Measurements from ENCODE around the gene ZNF428.
"Not testable (repeated sequence)": the region's sequence is repeated elsewhere in the genome, so short reads cannot be mapped to it uniquely, and the experiment has no call there.

The ZNF428 gene

DNA sequence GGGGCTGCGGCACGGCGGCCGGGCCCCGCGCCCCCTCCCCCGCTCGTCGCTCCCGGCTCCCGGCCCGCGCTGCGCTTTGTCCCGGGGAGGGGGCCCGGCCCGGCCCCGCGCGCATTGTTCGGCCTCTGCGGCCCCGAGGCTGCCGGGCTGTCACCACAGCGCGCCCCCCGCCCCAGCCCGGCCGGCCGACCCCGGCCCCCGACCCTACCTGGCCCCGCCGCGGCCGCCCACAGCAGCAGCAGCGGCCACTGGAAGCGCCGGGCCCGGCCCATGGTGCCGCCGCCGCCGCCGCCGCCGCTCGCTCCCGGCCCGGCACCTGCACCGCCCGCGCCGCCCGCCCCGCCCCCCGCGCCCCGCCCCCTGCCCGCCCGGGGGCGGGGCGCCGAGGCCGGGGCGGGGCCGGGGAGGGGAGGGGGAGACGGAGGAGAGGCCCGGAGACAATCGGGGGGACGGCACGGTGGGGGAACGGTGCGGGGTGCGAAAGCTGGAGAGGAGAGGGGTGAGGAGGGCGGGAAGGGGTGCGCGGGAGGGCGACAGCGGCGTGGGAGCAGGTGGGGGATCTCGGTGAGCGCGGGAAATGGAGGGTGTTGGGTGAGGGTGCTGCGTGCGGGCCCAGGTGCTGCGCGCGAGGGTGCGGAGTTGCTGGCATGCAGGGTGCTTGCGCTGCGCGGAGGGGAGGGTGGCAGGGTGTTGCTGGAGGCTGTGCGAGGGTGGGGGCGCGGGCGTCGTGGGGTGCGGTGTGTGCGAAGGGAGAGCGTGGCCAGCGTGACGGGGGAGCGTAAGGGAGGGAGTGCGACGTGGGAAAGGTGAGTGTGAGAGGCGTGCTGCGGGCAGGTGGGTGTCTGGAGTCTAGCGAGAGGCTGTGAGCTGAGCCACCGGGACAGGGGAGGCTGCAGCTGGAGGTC lies 20.3 kb upstream of the ZNF428 start, which contains the start of gene CADM4:
Gene CADM4, minus strand, starts transcription at position 332 of the 905 bp plus-strand sequence. Its CDS starts 60 bp downstream, at position 272.
- DNase-seq = peak; percentile 45

DNA sequence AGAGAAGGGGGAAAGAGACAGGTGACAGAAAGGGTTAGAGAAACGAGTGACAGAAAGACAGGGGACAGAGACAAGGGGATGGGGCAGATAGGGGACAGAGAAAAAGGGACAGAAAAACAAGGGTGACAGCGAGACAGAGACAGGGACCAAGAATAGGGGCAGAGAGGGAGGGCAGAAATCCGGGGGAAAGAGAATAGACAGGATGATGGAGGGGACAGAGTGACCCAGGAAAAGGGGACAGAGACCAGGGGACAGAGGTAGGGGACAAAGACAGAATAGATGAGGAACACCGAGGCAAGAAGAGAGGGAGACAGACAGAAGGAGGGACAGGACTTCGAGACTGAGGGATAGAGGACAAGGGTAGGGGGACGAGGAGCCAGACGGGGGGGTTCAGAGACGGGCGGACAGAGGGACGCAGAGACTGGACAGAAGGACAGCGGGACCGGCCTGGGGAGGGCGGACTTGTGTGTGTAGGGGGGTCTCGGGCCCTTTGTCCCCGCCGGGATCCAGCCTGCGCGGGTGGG lies 19.6 kb upstream of the ZNF428 start:
- DNase-seq = no peak

DNA sequence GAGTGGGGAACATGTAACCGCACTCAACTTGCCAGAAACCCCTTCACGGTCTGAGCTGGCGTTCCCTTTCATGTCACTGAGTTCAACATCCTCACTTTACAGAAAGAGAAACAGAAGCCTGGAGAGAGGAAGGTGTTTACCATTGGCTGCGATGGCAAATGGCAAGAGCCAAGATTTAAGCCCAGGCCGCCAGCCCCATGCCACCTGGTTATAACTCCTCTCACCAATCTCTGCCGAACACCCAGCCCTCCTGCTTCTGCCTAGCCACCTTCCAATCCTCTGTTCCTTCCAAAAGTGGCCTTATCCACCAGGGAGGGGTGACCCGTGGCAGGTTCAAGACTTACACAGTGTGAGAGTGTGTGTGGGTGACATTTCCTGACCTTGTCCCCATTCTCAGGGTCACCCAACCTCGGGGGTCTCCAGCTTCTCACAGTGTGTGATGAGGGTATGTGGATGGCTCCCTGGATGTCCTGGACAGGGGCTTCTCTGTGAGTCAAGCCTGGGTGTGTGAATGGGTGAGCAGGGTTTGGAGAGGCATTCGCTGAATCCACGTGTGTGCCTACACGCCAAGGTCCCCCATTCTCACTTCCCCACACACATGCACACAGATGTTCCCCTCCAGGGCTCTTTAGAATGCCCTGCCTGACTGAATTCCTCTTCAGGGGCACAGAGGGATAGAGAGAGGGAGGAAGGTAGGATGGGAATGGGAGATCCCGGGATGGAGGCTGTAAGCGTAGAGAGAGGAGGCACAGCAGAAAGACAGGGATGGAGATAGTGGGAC lies 19.0 kb upstream of the ZNF428 start:
- DNase-seq = no peak

GRCh38 chr19:43636121-43636683 lies 16.8 kb upstream of the ZNF428 start:
- DNase-seq = no peak

GRCh38 chr19:43635561-43635940 lies 16.1 kb upstream of the ZNF428 start:
- not testable (repeated sequence) for DNase-seq

DNA sequence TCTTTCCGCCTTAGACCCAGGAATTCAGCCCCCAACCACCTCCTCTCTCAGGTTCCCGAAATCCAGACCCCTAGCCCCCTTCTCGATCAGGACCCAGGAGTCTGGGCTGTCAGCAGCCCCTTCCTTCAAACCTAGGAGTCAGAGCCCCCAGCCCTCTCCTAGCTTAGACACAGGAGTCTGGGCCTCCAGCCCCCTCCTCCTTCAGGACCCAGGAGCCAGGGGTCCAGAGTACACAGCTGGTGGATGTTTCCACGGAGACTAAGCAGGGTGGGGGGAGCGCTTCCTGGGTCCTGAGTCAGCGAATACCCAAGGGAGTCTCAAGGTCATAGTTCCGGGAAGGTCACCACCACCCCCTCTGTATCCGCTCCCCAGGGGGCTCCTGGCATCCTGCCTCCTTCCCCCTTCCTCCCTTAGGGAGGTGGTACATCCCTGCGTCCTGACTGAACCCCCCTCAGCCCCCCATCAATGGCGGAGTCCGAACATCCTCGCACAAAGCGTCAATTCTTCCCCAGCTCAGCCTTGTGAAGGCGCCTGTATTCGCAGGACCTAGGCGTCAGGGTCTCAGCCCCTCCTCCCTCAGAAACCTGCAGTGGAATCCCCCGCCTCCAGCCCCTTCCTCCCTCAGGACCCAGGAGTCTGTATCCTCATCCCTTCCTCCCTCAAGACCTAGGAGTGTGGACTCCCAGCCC lies 15.6 kb upstream of the ZNF428 start:
- no peak for DNase-seq

- DNase-seq = no peak
These were observed 15.1 kb upstream of the ZNF428 start for GRCh38 chr19:43634506-43634871.

- no peak for DNase-seq
These were observed 14.6 kb upstream of the ZNF428 start for GRCh38 chr19:43634068-43634467.

DNA sequence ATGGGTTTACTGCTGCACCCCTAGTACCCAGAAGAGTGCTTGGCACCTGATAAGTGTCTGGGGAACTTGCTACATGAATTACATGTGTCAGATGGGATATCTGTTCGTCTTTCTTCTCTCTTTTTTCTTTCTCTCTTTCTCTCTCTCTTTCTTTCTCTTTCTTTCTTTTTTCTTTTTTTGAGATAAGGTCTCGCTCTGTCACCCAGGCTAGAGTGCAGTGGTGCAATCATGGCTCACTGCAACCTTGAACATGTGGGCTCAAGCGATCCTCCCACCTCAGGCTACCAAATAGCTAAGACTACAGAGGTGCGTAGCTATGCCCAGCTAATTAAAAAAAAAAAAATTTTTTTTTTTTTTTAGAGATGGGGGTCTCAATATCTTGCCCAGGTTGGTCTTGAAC lies 14.1 kb upstream of the ZNF428 start:
- no peak for DNase-seq

DNA sequence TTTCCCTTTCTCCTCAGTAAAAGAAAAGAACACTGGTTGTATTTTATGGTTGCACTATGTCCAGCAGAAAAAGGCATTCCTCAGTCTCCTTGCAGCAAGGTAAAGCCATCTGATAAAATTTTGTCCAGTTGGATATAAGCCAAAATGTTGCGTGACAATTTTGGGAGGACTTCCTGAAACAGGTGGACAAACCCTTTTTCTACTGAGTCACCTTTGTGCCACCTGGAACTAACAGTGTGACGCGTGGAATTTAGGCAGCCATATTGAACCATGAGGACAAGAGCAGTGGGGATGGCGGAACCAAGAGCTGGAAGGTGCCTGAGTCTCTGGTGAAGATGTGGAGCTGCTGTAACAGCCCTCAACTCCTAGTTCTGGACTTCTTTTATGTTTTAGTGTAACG lies 12.1 kb upstream of the ZNF428 start:
- no peak for DNase-seq

DNA sequence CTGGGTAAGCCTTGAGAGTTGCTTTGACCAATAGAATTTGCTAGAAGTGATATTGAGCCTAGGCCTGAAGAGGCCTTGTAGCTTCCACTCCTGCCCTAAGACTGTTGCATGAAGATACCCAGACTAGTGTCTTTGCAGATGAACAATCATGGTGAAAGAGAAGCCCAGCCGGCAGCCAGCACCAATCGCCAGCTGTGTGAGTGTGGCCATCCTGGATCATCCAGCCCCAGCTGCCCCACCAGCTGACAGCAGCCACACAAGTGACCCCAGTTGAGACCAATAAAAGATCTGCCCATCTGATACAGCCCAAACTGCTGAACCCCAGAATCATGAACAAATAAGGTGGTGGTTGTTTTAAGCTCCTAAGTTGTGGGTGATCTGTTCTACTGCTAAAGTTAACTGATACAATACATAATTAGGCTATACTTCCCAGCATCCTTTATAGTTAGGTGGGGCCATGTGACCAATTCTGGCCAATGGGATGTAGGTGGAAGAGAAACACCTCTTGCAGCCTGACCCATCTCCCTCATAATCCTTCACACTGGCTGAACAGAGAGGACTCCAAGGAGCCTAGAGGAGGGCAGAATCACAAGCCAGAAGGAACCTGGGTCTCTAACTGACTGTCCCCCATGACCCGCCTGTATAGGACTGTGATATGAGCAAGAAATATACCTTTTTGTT lies 9.4 kb upstream of the ZNF428 start:
- no peak for DNase-seq

GRCh38 chr19:43626838-43627237 lies 7.4 kb upstream of the ZNF428 start:
- DNase-seq = no peak

GRCh38 chr19:43625918-43626579 lies 6.6 kb upstream of the ZNF428 start:
- no peak for DNase-seq

DNA sequence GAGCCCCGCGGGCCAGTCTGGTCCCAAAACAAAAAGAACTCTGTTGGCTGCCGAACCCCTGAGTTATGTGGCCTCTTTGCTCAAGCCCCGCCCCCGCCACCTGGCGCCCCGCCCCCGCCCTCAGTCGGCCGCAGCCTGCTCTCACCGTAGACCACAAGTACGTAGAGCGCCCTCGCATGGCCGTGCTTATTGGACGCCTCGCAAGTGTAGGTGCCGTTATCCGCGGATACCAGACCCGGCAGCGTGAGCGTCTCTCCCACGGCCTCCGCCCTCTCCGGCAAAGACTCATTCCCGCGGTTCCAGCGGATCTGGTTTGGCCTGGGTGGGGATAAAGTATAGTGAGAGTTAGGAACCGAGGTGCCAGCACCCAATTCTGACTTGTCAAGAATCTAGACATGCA lies 5.5 kb upstream of the ZNF428 start:
- peak; percentile 85 for DNase-seq

DNA sequence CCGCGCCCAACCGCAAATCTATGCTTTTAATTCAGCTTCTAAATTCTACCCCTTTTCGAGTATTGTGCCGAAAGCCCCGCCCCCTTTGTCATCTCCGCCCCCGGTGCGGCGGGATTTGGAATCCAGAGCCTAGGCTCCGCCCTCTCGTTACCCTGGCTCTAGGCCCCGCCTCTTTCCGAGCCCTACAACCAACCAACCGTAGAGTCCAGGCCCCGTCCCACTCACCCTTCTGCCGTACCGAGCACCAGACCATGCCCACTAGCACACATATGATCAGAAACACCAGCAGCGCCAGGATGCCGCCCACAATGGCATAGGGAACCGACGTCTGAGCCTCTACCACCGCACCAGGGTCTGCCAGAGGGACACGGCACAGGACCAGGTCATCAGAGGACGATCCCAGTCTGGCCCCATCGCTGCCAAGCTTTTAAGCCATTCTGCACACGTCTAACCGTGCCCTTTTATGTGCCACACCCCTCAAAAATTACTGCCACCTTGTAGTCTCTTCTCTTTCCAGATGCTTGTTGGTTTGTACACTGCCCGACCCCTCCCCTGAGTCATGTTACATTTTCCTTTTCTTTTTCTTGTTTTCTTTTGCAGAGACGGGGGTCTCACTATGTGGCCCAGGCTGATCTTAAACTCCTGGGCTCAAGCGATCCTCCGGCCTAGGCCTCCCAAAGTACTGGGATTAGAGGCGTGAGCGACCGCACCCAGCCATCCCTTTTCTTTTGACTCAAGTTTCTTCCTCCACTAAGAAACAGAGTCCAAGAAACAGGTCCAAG lies 4.7 kb upstream of the ZNF428 start:
- no peak for DNase-seq

- DNase-seq = no peak
These were observed 3.5 kb upstream of the ZNF428 start for GRCh38 chr19:43622956-43623355.

DNA sequence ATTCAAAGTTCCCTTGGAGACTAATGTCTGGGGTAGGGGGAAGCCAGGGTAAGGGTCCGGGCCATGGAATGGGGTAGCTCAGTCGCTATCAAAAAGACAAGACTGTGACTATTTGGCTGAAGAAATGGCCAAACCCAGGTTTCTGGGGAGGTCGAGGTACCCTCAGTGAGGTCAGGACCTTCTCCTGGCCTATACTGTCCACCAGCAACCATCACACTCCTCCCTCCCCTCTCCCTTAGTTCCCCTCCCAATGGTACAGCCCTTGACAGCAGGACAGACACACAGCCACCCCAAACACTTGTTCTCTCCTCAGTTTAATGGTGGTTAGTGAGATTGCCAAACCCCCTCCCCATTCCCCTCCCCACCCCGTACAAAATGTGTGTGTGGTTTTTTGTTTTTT lies 2.6 kb upstream of the ZNF428 start:
- no peak for DNase-seq

DNA sequence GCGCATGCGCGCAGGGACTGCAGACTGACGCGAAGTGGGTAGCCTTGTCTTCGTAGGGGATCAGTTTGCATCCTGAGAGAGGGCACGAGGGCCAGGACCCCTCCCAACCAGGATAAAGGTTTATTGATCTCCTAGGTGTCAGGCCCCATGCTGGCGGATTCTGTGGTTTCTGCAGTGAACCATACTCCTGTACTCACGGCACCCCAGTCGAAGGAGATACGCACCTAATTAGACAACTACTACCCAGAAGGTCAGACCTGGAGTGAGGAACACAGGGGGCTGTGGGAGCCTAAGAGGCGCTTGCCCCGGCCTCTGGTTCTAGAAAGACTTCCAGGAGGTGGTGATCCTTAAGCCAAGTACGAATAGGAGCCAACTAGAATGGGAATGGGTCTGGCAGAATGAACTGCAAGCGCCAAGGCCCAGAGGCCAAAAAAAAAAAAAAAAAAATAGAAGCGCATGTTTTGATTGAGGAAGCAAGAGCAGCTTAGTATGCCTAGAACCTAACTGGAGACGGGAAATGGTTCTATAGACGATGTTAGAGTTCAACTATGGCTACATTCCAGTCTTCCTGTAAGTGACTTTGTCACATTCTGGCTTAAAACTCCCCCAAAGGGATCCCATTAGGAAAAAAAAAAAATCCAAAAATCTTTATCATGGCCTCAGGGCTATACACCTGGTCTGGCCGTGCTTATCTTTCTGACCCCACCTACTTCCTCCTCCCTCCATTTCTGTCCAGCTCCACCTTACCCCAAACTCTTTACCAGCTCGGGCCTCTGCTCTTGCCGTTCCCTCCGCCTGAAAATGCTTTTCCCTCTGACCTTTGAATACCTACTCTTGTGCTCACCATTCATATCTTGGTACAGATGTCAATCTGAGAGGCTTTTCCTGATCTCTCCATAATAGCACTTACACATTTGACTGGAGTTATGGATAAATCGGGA lies 902 bp upstream of the ZNF428 start:
- DNase-seq = no peak

- peak; percentile 57 for DNase-seq
These were observed 538 bp downstream of the ZNF428 start for GRCh38 chr19:43618921-43619261.

GRCh38 chr19:43616954-43617353 lies 2.5 kb downstream of the ZNF428 start:
- no peak for DNase-seq
